Measurements from ENCODE around the gene NCSTN.
A peak's percentile ranks its signal among the peaks of the same experiment; 100 is the strongest.

NCSTN gene

DNA sequence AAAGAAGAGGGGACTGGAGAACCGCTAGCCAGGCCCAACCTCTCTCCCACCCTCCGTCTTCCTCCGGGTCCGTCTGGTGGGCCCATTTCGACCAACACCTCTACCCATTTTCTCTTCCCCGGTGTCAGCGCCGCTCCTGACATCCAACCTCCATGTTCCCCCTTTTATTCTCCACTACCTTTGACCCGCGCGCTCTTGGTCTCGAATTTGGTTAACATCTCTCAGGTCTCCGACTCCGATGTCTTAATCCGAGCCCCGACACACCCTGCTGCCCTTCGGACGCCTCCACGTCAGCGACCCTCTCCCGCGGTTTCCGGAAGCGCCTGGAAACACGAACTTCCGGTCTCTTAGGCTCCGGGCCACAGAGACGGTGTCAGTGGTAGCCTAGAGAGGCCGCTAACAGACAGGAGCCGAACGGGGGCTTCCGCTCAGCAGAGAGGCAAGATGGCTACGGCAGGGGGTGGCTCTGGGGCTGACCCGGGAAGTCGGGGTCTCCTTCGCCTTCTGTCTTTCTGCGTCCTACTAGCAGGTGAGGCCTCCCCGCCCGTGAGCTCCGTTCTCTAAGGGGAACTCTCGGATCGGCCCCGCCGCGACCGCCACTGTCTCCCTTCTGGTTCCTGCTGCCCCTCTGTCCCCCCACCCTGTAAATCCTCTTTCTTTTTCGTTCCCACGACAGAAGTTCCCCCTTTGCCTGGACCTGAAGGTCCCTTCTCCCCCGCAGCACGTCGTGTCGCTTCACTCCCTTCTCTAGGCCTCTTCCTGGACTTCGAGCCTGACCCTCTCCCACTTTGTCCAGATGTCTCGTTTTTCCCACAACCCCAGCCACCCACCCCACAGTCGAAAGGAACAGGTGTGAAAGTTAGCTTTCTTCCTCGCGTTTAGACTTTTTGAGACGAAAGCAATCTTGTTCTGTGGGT lies at the start of gene NCSTN, which contains the start of gene COPA:
NCSTN (plus strand) TSS at position 431 of the 917 bp plus-strand sequence; CDS start at position 445, 14 bp downstream.
COPA (minus strand) TSS at position 298 of the 917 bp plus-strand sequence; CDS start at position 218, 80 bp downstream.
- peak; percentile 70 to 83 for DNase-seq (ENCODE audit: low read depth in 1 of 2, low spot score in 1 of 2)

DNA sequence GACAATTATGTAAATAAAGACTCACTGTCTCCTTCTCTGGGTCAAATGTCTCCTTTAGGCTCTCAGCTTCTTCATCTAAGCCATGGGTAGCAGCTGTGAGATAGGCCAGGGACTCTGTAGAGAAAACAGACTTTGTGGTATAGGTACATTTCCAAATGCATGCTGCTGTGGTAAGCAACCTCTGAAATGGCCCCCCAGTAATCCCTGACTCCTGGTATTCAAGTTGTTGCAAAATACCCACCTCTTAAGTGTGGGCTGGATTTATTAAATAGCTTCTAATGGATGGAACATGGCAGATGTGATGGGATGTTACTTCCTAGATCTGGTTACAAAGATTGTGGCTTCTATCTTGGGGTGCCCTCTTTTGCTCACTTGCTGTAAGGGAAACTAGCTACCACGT lies 47.1 kb upstream of the NCSTN start:
- no peak for DNase-seq (ENCODE audit: low read depth in 1 of 2, low spot score in 1 of 2)

DNA sequence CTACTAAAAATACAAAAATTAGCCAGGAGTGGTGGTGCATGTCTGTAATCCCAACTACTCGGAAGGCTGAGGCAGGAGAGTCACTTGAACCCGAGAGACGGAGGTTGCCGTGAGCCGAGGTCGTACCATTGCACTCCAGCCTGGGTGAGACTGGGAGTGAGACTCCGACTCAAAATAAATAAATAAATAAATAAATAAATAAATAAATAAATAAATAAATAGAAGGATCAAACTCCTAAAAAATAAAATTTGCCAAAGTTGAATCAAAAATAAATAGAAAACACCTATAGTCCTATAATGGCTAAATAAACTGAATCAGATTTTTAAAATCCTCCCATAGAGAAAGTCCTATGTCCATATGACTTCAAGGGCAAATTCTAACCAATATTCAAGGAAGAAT lies 43.0 kb upstream of the NCSTN start:
- no peak for DNase-seq (ENCODE audit: low read depth in 1 of 2, low spot score in 1 of 2)

DNA sequence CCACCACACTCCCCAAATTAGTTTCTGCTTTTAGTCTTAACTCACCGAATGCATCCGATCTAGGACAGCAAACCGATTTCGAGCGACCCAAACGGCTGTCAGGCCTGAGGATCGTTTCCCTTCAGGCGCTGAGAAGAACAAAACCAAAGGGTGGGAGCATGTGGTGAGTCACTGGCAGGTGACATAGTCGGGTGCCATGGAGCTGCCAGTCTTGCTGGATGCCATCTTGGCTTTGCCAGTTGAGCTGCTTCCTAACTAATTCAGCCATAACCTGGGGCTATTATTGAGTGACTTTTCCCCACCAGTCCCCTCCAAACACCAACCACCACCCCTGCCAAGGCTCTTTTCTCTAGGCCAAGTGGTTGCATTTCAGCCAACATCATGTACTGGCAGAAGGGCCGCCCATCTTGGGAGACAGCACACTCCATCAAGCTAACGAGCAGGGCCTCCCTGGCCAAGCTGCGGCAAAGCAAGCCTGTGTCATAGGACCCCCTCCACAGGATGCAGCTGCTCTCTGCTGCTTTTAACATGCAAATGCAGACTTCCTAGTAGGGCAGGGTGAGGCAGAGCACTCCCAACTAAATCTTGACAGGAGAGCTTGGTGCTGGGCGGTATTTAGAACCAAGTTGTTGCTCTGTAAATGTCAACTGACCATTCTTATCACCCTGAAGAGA lies 35.9 kb upstream of the NCSTN start:
- DNase-seq (ENCODE audit: low read depth in 1 of 2, low spot score in 1 of 2): no peak

DNA sequence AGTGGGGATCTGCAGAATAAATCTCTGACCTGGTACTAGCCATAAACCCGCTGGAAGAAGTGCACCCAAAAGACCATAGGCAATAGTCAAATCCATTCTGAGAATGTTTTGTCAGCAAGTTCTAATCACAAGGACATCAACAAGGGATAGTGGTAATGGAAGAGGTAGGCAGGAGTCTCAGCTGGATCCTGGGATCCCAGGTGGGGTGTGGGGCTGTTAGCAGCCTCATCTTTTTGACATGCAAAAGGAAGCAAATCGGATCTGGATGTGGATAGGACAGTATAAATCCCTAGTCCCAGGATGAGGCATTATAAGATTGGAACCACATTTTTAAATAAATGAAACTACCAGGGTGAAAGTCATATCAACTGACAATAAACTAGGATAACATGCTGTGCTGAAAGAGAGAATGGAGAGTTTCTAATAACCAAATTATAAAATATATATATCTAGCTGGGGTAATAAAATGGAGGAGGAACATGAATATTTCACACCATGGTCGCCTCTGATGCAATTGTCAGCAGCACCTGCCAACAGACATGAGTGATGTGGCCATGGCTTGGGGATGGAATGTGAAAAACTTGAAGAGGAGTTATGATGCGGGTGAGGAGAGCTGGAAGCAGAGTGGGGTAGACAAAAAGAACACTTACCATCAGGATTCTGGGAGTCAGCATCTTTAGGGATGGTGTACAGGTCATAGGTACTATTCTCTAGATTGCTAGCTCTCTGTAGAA lies 34.6 kb upstream of the NCSTN start:
- DNase-seq (ENCODE audit: low read depth in 1 of 2, low spot score in 1 of 2): no peak

DNA sequence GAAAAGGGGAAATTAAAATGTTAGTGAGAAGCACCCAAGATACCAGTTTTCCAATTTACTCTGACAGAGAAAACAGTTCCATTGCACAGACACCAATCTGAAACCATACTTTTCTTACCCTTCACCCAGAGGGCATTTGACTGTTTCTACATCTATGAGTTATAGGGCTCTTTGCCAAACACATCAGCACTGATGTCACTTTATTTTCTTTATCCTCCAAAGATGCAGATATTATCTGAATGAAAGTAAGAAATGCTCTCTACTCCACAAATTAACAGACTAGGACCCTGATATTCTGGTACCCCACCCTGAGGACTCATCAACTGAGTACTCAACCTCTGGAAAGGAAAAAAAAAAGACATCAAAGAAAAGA lies 34.0 kb upstream of the NCSTN start:
- no peak for DNase-seq (ENCODE audit: low read depth in 1 of 2, low spot score in 1 of 2)

DNA sequence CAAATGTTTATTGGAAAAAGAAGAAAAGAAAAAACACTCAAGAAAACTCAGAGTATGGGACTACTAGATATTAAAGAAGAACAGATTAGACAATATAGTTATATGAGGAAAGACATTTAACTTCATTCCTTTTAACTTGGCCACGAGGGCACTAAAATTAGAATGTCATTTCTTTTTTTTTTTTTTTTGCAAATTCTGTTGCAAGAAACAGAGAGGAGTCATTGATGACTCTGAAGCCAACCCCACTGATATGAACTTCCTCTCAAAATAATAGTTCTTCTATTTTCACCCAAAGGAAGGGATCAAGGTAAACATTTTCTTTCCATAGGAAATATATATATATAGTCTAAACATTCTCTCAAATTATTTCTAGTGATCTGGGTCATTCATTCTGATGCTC lies 33.6 kb upstream of the NCSTN start:
- no peak for DNase-seq (ENCODE audit: low read depth in 1 of 2, low spot score in 1 of 2)

DNA sequence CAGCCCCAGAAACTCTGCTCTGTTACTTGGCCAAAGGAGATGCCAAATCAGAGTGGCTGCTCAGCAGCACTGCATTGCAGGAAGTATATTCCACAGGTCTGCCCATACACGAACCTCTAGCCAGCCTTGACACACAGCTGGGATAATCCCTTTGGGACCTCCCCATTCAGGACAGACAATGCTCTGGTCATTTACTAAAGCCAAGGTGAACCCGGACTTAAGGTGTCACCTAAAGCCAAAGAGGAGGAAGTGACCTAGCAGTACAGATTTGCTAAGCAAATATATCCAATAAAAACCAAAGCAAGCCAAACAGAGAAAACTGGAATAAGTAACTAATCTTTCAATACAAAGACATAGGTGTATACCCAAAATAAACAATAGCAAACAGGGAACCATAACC lies 27.8 kb upstream of the NCSTN start:
- no peak for DNase-seq (ENCODE audit: low read depth in 1 of 2, low spot score in 1 of 2)

DNA sequence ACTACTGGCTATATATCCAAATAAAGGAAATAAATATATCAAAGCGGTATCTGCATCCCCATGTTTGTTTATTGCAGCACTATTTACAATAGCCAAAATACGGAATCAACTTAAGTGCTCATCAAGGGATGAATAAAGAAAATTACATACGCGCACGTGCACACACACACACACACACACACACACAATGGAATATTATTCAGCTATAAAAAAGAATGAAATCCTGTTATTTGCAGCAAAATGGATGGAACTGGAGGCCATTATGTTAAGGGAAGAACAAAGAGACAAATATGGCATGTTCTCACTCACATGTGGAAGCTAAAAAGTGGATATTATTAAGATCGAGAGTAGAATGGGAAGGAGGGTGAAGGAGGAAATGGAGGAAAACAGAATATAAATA lies 20.4 kb upstream of the NCSTN start:
- DNase-seq (ENCODE audit: low read depth in 1 of 2, low spot score in 1 of 2): no peak

DNA sequence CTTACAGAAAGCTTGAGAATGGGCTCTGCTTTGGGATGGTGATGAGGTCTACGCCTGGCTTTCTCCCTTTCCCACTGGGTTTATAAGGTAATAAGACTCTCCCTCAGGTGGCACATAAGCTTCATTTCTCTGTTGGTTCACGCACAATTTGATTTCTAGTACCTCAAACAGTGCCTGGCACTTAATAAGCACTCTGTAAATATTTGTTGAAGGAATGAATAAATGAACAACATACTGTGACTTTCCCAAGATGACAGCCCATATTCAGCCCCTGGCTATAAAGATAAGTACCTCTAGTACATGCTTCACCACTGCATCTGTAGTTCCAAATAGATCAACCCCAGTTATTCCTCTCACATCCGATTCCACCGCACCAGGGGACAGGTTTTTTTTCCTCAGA lies 17.9 kb upstream of the NCSTN start:
- DNase-seq (ENCODE audit: low read depth in 1 of 2, low spot score in 1 of 2): no peak

DNA sequence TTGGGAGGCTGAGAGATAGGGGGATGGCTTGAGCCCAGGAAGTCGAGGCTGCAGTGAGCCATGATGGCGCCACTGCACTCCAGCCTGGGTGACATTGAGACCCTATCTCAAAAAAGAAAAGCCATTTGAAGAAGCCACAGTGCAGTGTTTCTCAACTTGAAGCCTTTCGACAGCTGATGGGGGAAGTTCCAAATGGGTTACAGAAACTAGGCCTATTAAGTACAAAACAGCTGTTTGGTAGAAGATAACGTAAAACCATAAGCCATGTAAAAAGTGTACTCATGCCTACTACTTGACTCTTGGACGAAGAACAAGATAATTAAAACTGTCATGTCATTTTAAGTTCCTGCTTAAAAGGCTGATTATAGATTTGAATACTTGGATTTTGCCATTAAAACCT lies 16.8 kb upstream of the NCSTN start:
- DNase-seq (ENCODE audit: low read depth in 1 of 2, low spot score in 1 of 2): no peak

DNA sequence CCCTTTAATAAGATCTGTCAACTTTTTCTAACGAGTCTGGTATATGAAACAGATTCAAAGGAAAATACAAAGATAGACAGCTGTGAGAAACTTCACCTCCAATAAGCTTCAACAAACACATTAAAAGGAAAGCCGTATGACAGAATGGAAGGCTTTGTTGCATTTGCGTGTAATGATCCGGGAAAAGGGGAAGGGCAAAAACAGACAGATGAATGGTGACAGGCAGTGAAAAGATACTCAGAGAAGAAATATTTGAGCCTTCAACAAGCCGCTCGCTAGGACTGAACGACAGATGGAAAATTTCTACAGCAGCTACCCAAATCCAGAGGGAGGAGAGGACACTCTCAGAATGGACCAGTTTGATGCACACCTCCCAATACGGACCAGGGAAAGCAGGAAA lies 15.0 kb upstream of the NCSTN start:
- no peak for DNase-seq (ENCODE audit: low read depth in 1 of 2, low spot score in 1 of 2)

DNA sequence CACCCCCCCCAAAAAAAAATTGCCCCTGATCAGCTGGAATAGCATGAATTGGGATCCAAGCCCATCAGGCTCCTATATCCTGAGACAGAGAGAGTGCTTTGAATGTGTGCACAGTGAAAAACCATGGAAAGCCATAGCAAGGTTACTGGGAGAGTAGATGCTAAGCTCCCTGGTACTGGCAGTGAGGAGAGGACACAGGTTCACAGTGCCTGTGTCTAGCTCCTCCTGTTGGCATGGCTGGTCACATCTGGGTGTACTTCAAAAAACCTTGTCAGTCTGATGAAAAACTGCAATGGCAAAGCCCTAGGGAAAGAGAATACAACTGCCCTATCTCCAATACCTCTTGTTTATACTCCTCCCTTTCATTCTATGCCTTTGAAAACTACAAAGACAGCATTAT lies 13.1 kb upstream of the NCSTN start:
- no peak for DNase-seq (ENCODE audit: low read depth in 1 of 2, low spot score in 1 of 2)

DNA sequence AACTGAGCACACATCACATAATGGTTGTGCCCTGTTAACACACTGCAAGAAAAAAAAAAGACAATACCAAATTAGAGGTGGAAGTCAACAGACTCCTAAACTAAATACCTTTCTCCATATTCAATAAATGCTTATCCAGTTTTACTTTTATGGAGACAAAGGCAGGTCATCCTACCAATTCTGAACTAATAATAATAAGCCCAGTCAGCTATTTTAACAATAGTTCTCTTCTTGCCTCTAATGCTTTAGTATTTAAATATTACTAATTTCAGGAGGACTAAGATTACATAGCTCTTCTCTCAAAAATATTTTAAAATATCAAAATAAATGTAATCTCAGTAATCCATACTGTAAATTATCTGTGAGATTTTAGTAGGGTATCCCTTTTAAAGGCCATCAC lies 10.7 kb upstream of the NCSTN start:
- DNase-seq (ENCODE audit: low read depth in 1 of 2, low spot score in 1 of 2): no peak

DNA sequence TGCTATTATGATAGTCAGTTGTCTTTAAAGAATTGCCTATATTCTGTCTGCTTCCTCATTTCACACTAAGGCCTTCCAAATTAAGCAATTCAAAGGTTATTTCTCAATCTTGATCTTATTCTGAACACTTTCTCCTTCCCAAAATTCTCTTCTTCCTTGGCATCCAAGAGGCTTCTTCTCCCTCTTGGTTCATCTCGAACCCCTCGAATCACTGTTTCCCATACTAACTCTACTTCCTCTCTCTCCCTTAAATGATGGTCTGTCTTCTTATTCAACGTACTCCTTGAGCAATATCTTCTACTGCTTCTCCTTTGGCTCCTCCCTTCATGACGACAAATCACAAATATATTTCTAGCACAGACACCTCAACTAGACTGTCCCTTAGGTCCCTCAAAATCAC lies 4.6 kb upstream of the NCSTN start:
- DNase-seq (ENCODE audit: low read depth in 1 of 2, low spot score in 1 of 2): no peak

DNA sequence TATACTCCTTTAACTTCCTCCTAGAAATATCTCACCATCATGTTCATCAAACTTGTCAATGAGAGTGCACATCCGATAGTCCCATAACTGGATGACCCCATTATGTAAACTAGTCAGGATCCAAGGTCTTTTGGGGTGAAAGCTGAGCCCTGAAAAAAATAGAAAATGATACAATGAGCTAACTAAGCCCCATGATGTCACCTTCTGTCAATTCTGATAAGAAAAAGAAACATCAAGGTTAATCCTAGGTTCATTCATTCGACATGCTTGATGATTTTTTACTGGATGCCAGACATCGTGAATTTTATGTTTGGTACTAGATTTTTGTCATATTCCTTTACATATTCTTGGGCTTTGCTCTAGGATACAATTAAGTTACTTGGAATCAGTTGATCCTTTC lies 3.0 kb upstream of the NCSTN start:
- no peak for DNase-seq (ENCODE audit: low read depth in 1 of 2, low spot score in 1 of 2)

DNA sequence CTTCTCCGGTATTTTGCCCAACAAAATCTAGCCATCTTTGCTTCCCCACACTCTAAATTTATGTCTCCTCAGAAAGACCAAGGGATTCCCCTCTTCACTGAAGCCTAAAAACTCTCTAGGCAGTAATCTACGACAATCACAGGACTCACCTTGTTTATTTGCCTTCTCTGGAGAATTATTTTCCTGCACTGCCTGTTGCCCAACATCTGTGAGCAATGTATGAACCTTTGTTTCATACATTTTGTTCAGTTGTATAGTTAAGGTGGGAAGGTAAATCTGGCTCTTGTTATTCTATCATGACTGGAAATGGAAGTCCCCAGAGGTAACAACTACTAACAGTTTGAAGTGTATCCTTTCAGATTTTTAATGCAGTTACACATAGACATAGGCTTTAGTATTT lies 2.3 kb upstream of the NCSTN start:
- no peak for DNase-seq (ENCODE audit: low read depth in 1 of 2, low spot score in 1 of 2)

DNA sequence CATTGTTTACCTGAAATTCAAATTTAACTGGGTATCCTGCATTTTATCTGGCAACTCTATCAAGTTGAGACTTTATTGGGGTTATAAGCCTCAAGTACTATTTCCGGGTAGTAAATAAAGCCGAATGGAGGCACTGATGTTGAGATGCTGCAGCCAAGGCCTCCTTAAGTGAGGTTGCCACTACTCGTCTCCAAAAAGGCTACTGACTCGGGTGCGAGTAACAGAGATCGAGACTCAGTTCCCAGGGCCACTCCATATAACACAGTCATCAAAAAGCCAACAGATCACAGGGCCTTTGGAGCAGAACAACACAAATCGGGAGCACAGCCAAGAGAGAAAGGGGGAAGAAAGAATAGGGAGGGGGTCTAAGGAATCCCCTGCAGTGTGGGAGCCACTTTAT lies 657 bp upstream of the NCSTN start:
- DNase-seq (ENCODE audit: low read depth in 1 of 2, low spot score in 1 of 2): no peak

DNA sequence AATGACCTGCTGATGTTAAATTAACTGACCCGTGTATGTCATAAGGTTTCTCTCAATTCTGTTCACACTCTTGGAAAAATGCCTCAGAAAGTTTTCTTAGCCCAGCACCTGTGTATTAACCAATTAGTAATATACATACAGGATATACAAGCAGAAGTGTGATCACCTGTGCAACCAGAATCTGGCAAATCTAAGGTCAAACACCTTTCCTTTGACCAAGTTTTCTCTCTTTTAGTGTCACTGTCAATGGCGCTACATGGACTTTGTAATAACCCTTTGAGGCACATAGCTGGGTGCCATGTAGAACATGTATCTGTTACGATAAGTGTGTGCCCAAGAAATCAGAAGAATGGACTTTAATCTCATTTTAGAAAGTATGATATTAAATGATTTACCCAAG lies 1.1 kb downstream of the NCSTN start:
- DNase-seq (ENCODE audit: low read depth in 1 of 2, low spot score in 1 of 2): no peak

DNA sequence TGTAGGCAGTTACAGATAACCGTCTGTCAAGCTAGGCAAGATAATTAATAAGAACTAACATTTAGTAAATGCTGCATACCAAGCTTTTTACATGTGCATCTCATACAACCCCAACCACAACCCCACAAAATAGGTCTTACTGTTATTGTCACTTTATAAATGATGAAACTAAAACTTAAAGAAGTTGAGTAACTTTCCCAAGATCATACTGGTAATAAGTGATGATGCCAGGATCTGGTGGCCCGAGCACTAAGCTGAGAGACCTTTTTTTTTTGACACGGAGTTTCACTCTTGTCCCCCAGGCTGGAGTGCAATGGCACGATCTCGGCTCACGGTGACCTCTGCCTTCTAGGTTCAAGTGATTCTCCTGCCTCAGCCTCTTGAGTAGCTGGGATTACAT lies 1.8 kb downstream of the NCSTN start:
- DNase-seq (ENCODE audit: low read depth in 1 of 2, low spot score in 1 of 2): no peak

DNA sequence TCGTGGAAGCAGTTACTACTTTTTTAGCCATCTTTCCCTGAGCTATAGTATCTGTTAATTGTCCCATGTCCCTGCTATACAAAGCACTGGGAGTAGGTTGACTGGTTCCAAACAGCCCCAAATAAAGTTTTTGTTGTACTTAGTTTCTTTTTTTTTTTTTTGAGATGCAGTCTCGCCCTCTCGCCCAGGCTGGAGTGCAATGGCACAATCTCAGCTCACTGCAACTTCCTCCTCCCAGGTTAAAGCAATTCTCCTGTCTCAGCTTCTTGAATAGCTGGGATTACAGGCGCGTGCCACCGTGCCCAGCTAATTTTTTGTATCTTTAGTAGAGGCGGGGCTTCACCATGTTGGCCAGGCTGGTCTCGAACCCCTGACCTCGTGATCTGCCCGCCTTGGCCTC lies 3.3 kb downstream of the NCSTN start:
- no peak for DNase-seq (ENCODE audit: low read depth in 1 of 2, low spot score in 1 of 2)

DNA sequence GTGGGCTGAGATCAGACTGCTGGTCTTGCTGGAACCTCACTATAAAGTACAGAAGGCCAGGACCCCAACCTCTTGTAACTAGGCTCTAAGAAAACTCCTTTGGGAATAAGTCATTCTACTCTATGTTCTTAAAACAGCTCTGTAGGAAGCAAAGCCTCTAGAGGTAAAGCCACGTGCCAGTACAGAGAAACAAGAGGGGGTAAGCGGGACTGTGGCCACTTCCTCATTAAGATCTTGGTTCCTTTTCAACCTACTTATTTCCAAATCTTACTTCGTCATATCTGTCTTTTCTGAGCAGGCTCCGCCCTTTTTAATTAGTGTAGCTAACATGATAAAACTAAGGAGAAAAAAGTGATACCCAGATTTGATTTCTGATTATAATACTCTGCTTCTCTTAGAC lies 3.8 kb downstream of the NCSTN start:
- no peak for DNase-seq (ENCODE audit: low read depth in 1 of 2, low spot score in 1 of 2)
